Measurements from ENCODE around the gene CPEB4. TPM values are rescaled to one million over a fixed set of nuclear protein-coding genes. Genes with fewer than 3 reads are reported as not detected.

CPEB4 gene
- total and polyA plus RNA-seq, 9 of the 15 experiments (the other 6 are each of a cell fraction or from before 2014, with no cell fraction given), result 7.4 to 21.3 (median 12.4) TPM

GRCh38 chr5:173971681-173972345, 83.7 kb downstream of the CPEB4 start:
- peaks cover 28 to 39% of the 10 kb centered on the region in 2 experiments for H3K4me1 ChIP-seq (replicated peaks in 1 of 2; ENCODE audit: control insufficient read depth in 2 of 2, insufficient read depth in 2 of 2, low read length in 2 of 2)
- H3K9ac ChIP-seq (ENCODE audit: insufficient read depth in 1 of 2, low read depth in 2 of 2, low read length in 2 of 2), result no peak overlapping the region
- no peaks in the 10 kb centered on the region for H3K36me3 ChIP-seq (ENCODE audit: control insufficient read depth, insufficient read depth, low read length)
- no peaks in the 10 kb centered on the region for H4K20me1 ChIP-seq (replicated peaks; ENCODE audit: control insufficient read depth, insufficient read depth, low read length)
- H3K27me3 ChIP-seq (ENCODE audit: control insufficient read depth in 2 of 2, insufficient read depth in 2 of 2, low read length in 2 of 2), result no peaks in the 10 kb centered on the region
- H3K79me2 ChIP-seq (ENCODE audit: control insufficient read depth, insufficient read depth, low read length), result no peaks in the 10 kb centered on the region
- FAIRE-seq (no peak), ATAC-seq (no peak), DNase-seq (ENCODE audit: extremely low read depth in 1 of 4, low spot score in 3 of 4) (no peak)
- no peaks in the 10 kb centered on the region for H3K9me3 ChIP-seq (replicated peaks; ENCODE audit: control insufficient read depth, insufficient read depth, low read depth, low read length)
- H3K9me1 ChIP-seq (ENCODE audit: control insufficient read depth, insufficient read depth, low read length), result no peaks in the 10 kb centered on the region
- H3K4me3 ChIP-seq, result no peak overlapping the region
- ChIA-PET POLR2A (interaction anchor here (1.0 to 1.2 kb wide), 3 partner anchors 10 to 70 kb away, joined by 3 to 7 read pairs (median 5); no protein-coding TSS in a partner anchor), CTCF (ENCODE audit: low intra/inter-chr PET ratio) (interaction anchor here (5.4 kb wide), 1 partner anchor 355 kb away, joined by 66 read pairs; the partner anchor contains the start of gene BOD1)
- in situ Hi-C loops (cut with MboI) (no loop called here), intact Hi-C loops (cut with micrococcal nuclease) (loop anchor here (2.0 to 5.0 kb wide), 3 partner anchors 87 to 185 kb away; no protein-coding TSS in a partner anchor)
- peak overlapping the region; percentile 30; the same call in 1 of the 2 replicates for H2AFZ ChIP-seq (ENCODE audit: low read depth, low read length)
- WGBS (ENCODE audit: insufficient coverage, low coverage, missing lambda C conversion rate), result 97% methylated on average over 4 of the region's 5 CpGs
- H3K27ac ChIP-seq (ENCODE audit: extremely low read depth, low read depth, low read length), result no peak overlapping the region
- H3K4me2 ChIP-seq (ENCODE audit: insufficient read depth, low read length), result no peak overlapping the region
- no TSS peak for BruUV-seq (replicated peaks)
- TF ChIP-seq TEAD2 (tag; IDR thresholded peaks at IDR 0.05), result no peak
- no peak for TF ChIP-seq ZNF695 (CRISPR knock-in tag; IDR thresholded peaks at IDR 0.05)
- no peak for TF ChIP-seq ZNF311 (CRISPR knock-in tag; IDR thresholded peaks at IDR 0.05)
- no peak for TF ChIP-seq STAT5A (IDR thresholded peaks at IDR 0.05; ENCODE audit: borderline replicate concordance, low read length)
- no peak for TF ChIP-seq ZKSCAN1 (IDR thresholded peaks at IDR 0.05; ENCODE audit: low read depth, low read length)
- TF ChIP-seq CCAR2 (IDR thresholded peaks at IDR 0.05; ENCODE audit: low read depth, low read length), result no peak
- TF ChIP-seq HINFP (tag; conservative IDR thresholded peaks at IDR 0.05; ENCODE audit: low read depth), result no peak
- TF ChIP-seq HBP1 (CRISPR knock-in tag; IDR thresholded peaks at IDR 0.05), result no peak
- TF ChIP-seq CBX3 (IDR thresholded peaks at IDR 0.05; ENCODE audit: borderline replicate concordance in 1 of 2, low read length in 2 of 2), result no peak
- no peak for TF ChIP-seq BRCA1 (IDR thresholded peaks at IDR 0.05)
- TF ChIP-seq BRCA1 (CRISPR knock-in tag; IDR thresholded peaks at IDR 0.05), result no peak
- no peak for TF ChIP-seq BRF2 (IDR thresholded peaks at IDR 0.05; ENCODE audit: borderline replicate concordance, insufficient read depth, insufficient read length)
- no peak for TF ChIP-seq TCFL5 (CRISPR knock-in tag; conservative IDR thresholded peaks at IDR 0.05)
- TF ChIP-seq ATF1 (CRISPR knock-in tag; IDR thresholded peaks at IDR 0.05), result no peak
- no peak for TF ChIP-seq ATF1 (tag; IDR thresholded peaks at IDR 0.05)
- TF ChIP-seq SUPT5H (IDR thresholded peaks at IDR 0.05), result no peak
- TF ChIP-seq ZNF277 (CRISPR knock-in tag; IDR thresholded peaks at IDR 0.05; ENCODE audit: borderline replicate concordance), result no peak
